HEK293T (cell line): ENCODE results near the gene IL6.

Source experiments
- BHLHE40 ChIP-seq: fragments of 450-650 bp; IDR thresholded peaks from 2 replicates; pipeline ENCODE4 v1.6.1; 2016; ENCODE audit warnings: mild to moderate bottlenecking, moderate library complexity, borderline replicate concordance
- FOXA1 ChIP-seq: fragments of 450-650 bp; IDR thresholded peaks from 2 replicates; pipeline ENCODE4 v1.6.1; 2016; ENCODE audit warnings: mild to moderate bottlenecking
- FOXM1 ChIP-seq: fragments of 450-650 bp; IDR thresholded peaks from 2 replicates; pipeline ENCODE4 v1.6.1; 2017; ENCODE audit warnings: mild to moderate bottlenecking, borderline replicate concordance
- HDGF ChIP-seq: fragments of 450-650 bp; IDR thresholded peaks from 2 replicates; pipeline ENCODE4 v1.6.1; 2017; ENCODE audit warnings: antibody characterized with exemption, borderline replicate concordance
- LEF1 ChIP-seq: fragments of 450-650 bp; IDR thresholded peaks from 2 replicates; pipeline ENCODE4 v1.6.1; 2017; ENCODE audit warnings: mild to moderate bottlenecking, borderline replicate concordance
- NFRKB ChIP-seq: fragments of 450-650 bp; IDR thresholded peaks from 2 replicates; pipeline ENCODE4 v1.6.1; 2016; ENCODE audit warnings: mild to moderate bottlenecking, moderate library complexity
- SP1 ChIP-seq: fragments of 450-650 bp; IDR thresholded peaks from 2 replicates; pipeline ENCODE4 v1.6.1; 2017
- SUZ12 ChIP-seq: fragments of 450-650 bp; IDR thresholded peaks from 2 replicates; pipeline ENCODE4 v1.6.1; 2016; ENCODE audit warnings: mild to moderate bottlenecking
- TARDBP ChIP-seq: fragments of 450-650 bp; IDR thresholded peaks from 2 replicates; pipeline ENCODE4 v1.6.1; 2016
- TF ChIP-seq, protein P1 (sequence below): fragments of 450-650 bp; IDR thresholded peaks from 2 replicates; pipeline ENCODE4 v1.6.1; 2016

GRCh38 chr7:22700559-22701002 lies 26.4 kb upstream of the IL6 start:
- no peak for TF ChIP-seq NFRKB
- TF ChIP-seq, protein P1, sequence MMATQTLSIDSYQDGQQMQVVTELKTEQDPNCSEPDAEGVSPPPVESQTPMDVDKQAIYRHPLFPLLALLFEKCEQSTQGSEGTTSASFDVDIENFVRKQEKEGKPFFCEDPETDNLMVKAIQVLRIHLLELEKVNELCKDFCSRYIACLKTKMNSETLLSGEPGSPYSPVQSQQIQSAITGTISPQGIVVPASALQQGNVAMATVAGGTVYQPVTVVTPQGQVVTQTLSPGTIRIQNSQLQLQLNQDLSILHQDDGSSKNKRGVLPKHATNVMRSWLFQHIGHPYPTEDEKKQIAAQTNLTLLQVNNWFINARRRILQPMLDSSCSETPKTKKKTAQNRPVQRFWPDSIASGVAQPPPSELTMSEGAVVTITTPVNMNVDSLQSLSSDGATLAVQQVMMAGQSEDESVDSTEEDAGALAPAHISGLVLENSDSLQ: no peak
- TF ChIP-seq FOXA1: no peak
- TF ChIP-seq HDGF: no peak
- no peak for TF ChIP-seq SUZ12
- no peak for TF ChIP-seq LEF1
- TF ChIP-seq FOXM1: no peak
- TF ChIP-seq BHLHE40: no peak
- no peak for TF ChIP-seq TARDBP
- TF ChIP-seq SP1: no peak
